DMS53 (cell line): ENCODE results near the gene NUMA1.

Source experiments
- DNase-seq: peaks from one replicate; lab custom pipeline; 2025; lab: John Stamatoyannopoulos, UW

The NUMA1 gene

DNA sequence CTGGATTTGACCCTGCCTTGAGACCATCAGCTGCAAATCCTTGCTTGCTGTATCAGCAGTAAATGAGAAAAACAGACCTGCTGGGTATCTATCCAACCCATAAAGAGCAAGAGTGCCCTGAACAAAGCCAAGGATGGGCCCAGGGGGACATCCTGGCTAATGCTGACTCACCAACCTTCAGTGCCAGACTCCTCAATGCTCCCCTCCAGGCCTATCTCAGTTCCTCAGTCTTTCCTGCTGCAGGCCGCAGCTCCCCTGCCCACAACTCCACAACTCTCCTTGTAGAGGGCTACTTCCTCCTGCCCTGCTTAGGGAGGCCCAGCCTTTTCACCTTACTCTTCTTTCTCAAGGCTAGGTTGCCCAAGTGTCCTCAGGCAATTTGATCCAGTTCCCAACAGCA is 20.1 kb upstream of the NUMA1 start:
- no peak for DNase-seq

- no peak for DNase-seq
Observed at GRCh38 chr11:72100009-72100408, 19.7 kb upstream of the NUMA1 start.

DNA sequence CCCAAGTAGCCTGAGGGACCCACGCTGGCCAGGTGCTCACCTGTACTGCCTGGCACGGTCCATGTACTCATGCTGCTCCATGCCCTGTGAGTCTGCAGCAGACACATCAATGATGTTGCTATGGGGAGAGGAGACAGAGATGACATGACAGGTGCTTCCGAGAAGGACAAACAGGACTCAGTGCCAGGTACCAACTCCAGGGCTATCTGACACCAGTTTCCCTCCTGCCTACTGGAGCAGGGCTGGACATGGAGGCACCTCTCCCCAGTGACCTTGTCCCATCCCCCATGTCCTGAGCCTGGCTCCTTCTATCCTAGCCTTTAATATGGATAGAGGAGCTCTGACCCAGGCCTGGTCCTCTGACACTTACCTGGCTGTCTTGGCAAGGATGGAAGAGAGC is 18.4 kb upstream of the NUMA1 start:
- no peak for DNase-seq

- DNase-seq = peak; percentile 86
Observed at GRCh38 chr11:72091292-72091691, 10.9 kb upstream of the NUMA1 start.

DNA sequence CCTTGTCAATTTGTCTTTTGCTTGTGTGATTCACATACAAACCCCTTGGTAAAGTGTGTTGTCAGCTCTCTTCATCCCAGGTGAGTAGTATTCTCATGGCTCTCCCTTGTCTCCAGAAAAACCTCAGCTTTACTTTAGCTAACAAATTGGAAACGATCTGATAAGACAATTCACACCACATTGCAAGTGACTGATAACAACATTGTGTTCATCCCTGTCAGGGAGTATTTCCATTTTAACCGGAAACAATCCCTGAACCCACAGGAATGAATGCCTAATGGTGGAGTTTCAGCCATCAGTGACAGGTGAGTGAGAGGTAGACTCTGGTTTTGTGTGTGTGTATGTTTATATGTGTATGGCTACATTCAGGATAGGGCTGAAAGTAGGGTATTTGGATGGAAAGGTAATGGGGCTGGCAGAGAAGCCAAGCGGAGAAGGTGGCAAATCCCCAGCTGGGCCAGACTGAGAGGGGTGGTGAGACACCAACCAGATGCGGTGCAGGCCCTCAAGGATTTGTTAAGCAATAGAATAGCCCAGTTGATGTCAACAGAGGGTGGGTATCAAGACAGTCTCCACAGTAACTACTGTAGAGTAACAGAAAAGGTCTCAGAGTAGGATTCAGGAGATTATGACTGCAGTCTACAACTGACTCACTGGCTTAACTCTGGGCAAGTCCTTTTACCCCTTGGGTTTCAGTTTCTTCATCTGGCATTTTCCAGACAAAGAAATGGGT is 7.9 kb upstream of the NUMA1 start:
- no peak for DNase-seq

DNA sequence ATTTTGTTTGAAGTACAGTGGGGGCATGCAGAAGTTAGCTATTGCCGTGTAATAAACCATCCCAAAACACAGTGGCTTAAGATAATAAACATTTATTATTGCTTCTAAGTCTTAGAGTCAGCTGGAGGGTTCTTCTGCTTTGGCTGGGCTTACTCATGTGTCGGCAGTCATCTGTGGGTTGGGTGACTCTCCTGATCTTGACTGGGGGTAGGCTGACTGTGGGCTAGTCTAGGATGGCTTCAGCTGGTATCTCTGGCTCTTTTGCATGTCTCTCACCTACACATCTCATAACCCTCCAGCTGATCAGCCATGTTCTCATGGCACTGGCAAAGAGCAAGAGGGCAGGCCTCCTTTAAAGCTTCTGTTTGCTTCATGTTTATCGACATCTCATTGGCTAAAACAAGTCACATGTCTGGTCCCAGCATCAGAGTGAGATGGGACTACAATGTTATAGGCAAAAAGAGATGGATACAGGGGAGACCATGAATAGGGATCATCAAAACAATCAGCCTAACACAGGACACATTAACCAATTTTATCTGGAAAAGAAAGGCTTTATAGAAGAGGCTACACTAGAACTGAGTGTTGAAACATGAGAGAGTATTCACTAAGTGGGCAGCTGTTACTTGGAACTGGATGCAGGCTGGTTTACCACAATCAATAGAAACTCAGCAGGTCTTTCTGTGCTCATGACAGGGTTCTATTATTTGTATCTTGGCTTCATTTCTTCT is 5.4 kb upstream of the NUMA1 start:
- peak; percentile 38 for DNase-seq

- no peak for DNase-seq
Observed at GRCh38 chr11:72084965-72085364, 4.6 kb upstream of the NUMA1 start.

- DNase-seq = no peak
Observed at GRCh38 chr11:72084076-72084475, 3.7 kb upstream of the NUMA1 start.

GRCh38 chr11:72083414-72083813 is 3.1 kb upstream of the NUMA1 start:
- no peak for DNase-seq

GRCh38 chr11:72081821-72082453 is 1.6 kb upstream of the NUMA1 start:
- peak; percentile 71 for DNase-seq

- peak; percentile 59 for DNase-seq
Observed at GRCh38 chr11:72081184-72081644, 872 bp upstream of the NUMA1 start.

DNA sequence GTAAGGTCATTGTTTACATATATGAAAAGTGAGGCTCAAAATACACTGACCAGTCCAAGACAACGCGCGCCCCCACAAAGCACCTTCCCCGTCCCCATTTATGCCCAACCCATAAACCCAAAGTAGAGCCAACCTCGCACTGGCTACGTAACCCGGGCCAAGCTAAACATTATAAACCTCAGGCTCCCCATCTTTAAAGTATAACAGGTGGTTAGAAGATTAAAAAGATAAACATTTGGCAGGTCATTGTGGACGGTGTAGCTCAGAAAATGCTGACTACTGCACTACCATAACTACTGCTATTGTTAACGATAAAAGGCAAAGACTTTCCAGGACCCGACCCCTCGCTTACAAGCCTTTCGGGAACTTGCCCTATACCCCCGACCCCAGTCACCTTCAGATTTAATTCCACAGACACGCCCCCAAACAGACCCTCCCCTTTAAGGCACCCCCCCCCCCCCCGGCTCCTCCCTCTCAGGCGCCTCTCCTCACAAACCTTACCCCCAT is 470 bp downstream of the NUMA1 start:
- DNase-seq = no peak

- no peak for DNase-seq
Observed at GRCh38 chr11:72078477-72078876, 1.9 kb downstream of the NUMA1 start.

DNA sequence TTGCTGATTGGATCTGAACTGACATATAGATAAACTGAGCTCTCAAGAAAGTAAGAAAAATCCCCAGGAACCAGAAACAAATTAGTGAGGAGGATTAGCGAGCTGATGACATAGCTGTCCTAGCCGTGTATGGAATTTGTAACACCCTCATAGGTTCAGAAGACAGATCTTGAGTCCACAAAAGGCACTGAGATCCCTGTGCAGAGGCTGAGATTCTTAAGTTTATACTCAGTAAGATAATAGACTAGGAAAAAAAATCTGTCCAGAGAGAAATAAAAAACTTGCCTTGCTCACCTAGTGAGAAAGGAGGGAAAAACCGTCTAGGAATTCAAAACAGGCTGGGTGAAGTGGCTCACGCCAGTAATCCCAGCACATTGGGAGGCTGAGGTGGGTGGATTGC is 4.6 kb downstream of the NUMA1 start:
- no peak for DNase-seq

DNA sequence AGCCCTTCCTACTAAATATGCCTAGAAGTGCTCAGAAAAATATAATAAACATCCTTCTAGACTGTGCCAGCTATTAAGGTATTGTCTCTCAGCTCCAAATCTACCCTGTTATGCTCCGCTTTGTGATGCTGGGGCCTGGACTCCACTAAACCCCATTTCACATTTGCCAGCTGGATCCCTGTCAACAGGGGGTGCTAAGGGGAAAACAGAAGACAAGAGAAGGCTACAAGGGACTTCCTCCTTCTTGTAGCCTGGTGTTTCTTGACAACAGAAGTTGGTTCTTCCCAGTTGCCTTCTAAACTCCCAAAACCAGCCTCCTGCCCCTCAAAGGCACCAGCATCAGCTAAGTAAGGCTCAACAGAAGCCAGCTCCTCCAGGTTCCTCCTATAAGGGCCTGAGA is 5.2 kb downstream of the NUMA1 start:
- no peak for DNase-seq

DNA sequence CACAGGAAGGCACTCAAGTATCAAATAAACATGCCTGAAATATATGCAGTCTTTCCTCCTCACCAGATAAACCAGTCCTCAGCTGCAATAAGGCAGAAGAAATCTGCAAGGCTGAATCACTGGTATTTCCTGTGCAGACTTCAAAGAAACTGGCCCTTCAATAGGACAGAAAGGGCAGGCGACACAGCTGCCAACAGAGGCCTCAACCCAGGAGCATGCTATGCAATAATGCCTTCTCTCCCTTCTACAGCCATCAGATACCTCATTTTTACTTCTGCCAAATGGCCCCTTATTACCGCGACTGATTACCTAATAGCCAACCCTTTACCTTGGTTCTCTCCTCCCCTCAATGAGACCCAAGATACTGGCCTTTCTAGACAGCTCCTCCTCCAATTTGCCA is 8.0 kb downstream of the NUMA1 start:
- peak; percentile 77 for DNase-seq

DNA sequence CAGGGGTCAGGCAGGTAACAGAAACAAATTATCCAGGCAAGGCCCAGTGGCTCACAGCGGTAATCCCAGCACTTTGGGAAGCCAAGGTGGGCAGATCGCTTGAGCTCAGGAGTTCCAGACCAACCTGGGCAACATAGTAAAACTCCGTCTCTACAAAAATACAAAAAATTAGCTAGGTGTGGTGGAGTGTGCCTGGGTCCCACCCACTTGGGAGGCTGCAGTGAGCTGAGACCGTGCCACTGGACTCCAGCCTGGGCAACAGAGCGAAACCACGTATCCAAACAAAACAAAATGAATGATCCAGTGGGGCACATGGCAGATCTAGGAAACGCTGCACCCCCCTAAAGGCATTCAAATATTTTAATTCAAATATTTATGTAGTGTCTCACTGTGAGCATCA is 9.9 kb downstream of the NUMA1 start:
- DNase-seq = no peak

GRCh38 chr11:72069787-72070251 is 10.5 kb downstream of the NUMA1 start:
- DNase-seq = peak; percentile 87

DNA sequence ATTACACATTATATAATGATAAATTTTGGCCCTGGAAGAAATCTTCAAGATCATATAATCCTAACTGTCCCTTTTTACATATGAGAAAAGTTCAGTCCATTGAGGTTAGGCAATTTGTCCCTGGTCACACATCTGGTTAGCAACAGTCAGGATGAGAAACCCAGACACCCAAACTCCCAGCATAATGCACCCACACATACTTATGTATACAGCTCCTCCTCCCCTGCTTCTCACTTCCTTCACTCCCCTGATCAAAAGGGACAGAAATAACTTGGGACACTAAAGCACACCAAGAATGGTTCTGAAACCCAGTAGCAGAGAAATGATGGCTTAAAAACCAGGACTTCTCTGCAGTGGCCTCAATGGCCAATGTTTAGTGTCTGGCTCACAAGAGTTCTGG is 11.1 kb downstream of the NUMA1 start:
- no peak for DNase-seq

DNA sequence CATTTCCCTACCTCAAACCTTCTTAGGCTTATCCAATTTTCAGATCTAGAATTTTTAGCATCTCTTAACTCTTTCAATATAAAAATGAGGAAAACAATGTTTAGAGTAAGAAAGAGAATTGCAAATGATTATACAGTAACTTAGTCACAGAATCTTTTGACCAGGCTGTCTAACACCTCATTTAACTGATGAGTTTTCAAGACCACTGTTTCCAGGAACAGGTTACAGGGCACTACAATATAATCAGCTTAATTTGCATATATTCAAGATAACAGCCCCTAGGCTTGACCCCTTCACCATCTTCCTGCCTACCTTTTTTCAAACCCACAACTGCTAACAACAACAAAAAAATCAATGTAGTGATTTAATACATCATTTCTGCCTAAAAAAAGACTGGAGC is 12.7 kb downstream of the NUMA1 start:
- no peak for DNase-seq

DNA sequence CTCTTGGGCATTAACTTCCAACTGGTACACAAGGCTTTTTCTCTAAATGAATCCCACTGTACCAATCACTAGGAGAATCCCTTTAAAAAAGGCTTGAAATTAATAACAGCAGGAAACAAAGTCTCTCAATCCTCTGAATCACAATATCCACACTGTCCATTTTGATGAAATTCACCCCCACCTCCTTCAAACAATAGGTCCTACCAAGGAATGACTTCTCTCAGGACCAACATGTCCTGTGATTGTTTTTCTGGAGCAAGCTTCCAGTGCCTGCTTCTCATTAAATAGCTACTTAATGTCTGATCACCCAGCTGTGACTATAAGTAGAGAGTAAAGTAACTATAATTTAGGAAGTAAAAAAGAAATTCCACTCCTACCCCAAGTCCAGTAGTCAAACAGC is 13.1 kb downstream of the NUMA1 start:
- DNase-seq = no peak

DNA sequence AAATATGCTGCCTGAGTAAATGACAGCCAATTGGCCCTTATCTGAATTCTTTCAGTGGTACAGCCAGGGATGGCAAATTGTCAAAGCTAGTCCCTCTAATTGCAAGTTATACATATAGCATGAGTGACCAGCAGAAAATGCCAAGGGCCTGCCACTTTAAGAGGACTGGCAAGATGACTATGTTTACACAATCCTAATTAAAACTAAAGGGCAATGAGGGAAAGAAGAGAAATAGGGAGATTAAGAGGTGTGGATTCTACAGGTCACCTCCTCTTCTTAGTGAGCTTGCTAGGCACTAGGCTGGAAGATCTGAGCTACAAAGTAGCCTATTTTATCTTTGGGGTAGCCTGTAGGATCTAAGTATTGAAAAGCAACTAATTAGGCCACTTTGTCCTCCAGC is 13.5 kb downstream of the NUMA1 start:
- DNase-seq = no peak
